Lower leg skin (tissue), 4 donors: ENCODE measurements around the gene UNC5C. TPM values are rescaled to one million over a fixed set of nuclear protein-coding genes. Genes with fewer than 3 reads are reported as not detected.

Experiments used
- DNase-seq, 2 donors: peaks; one replicate each; pipeline ENCODE4 v3.0.0-alpha.2; 2019; ENCODE audit warnings: low spot score in 2 of 2
- H3K4me3 ChIP-seq: fragments of 200-600 bp; sonication (generic); 2 replicates; pipeline ENCODE4 v1.5.1; 2017; ENCODE audit warnings: mild to moderate bottlenecking, low read depth; ENCODE audit not compliant: poor library complexity, severe bottlenecking
- POLR2A ChIP-seq, 2 donors: fragments of 450-650 bp; IDR thresholded peaks; one replicate each; pipeline ENCODE4 v1.6.1; 2016 to 2017; ENCODE audit warnings: antibody characterized with exemption in 2 of 2, mild to moderate bottlenecking in 1 of 2, moderate library complexity in 1 of 2
- WGBS, 2 donors: methylation state at CpG; one replicate each; pipeline ENCODE4 v1.1.5; 2018; 5-methylcytosine and 5-hydroxymethylcytosine counted together
- intact Hi-C: fragments of 100-400 bp; cut with DNase I; formaldehyde crosslinking; loops from one replicate; pipeline ENCODE4 v1.15.0; 2023; ENCODE audit warnings: low total_unique reads
- total RNA-seq, 4 donors: library from RNA; depleted of rRNA; stranded (reverse); fragments of >200 nt; gene quantifications; one replicate each; pipeline ENCODE4 v1.1.0, GENCODE V29; 2016
- TF ChIP-seq, protein P1 (sequence below), 3 donors: fragments of 450-650 bp; IDR thresholded peaks; one replicate each; pipeline ENCODE4 v1.5.1; 2016; ENCODE audit warnings: antibody characterized with exemption in 3 of 3, mild to moderate bottlenecking in 3 of 3, moderate library complexity in 2 of 3

The UNC5C gene
- total RNA-seq, 4 donors from 2014 or later: 0.34 to 1.8 (median 1.2) TPM

DNA sequence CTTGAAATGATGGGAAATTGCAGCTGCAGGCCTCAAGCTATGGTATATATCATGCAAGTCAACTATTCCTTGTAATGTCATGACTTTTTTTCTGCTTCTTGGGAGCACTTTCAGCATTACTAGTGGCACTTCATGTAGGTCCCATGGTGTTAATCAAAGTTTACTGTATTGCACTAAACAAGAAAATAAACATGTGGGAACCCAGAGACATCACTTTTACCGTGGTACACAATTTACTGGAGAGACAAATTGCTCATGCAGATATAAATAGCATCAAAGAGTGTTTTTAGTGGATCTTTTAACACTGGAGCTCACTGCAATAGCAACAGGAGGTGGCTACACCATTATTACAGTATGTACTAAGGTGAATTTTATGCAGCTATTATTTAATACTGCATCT lies 79.2 kb downstream of the UNC5C start:
- no peak for DNase-seq
- TF ChIP-seq, protein P1, sequence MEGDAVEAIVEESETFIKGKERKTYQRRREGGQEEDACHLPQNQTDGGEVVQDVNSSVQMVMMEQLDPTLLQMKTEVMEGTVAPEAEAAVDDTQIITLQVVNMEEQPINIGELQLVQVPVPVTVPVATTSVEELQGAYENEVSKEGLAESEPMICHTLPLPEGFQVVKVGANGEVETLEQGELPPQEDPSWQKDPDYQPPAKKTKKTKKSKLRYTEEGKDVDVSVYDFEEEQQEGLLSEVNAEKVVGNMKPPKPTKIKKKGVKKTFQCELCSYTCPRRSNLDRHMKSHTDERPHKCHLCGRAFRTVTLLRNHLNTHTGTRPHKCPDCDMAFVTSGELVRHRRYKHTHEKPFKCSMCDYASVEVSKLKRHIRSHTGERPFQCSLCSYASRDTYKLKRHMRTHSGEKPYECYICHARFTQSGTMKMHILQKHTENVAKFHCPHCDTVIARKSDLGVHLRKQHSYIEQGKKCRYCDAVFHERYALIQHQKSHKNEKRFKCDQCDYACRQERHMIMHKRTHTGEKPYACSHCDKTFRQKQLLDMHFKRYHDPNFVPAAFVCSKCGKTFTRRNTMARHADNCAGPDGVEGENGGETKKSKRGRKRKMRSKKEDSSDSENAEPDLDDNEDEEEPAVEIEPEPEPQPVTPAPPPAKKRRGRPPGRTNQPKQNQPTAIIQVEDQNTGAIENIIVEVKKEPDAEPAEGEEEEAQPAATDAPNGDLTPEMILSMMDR (IDR thresholded peaks at IDR 0.05): no peak
- TF ChIP-seq POLR2A (IDR thresholded peaks at IDR 0.05): no peak
- 33 to 37% methylated on average over 1 of the region's 1 CpG for WGBS, 2 donors
- intact Hi-C loops: no loop called here
- H3K4me3 ChIP-seq: no peak overlapping the region

DNA sequence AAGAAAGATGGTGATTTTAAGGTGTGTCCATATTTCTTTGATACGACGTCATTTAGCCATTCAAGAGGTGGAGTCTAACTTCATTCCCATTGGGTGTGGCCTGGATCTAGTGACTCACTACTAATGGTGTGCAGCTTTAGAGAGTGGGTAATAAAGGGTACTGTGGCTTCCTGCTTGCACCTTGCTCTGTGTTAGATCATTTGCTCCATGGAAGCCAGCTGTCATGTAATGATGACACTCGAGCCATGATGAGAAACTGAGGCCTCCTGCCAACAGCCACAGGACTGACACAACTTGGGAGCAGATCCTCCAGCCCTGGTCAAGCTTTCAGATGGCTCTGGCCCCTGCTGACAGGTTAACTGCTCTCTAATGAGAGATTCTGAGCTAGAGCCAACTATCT lies 82.0 kb downstream of the UNC5C start:
- 69 to 83% methylated on average over 3 of the region's 3 CpGs for WGBS, 2 donors
- no peak overlapping the region for H3K4me3 ChIP-seq
- DNase-seq: no peak
- intact Hi-C loops: no loop called here
- TF ChIP-seq, protein P1 (IDR thresholded peaks at IDR 0.05): no peak
- TF ChIP-seq POLR2A (IDR thresholded peaks at IDR 0.05): no peak

DNA sequence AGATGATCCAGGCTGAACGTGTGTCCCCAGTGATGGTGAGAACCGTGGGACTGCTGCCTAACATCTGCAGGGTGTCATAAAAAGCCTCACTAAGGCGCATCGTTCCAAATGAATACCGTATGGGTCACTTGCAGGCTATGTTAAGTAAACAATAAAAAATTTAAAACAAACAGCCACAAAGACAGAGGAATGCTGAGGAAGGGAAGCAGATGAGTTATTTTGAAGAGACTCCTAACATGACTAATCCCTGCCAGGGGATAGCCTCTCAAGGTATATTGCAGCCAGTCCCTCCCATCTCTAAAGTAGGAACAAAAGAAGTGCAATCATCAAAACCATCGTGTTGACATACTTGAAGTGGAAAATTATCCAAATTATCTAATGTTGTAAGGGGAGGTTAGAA lies 83.8 kb downstream of the UNC5C start:
- DNase-seq: no peak
- no peak overlapping the region for H3K4me3 ChIP-seq
- WGBS, 2 donors: 41 to 45% methylated on average over 6 of the region's 6 CpGs
- TF ChIP-seq POLR2A (IDR thresholded peaks at IDR 0.05): no peak
- TF ChIP-seq, protein P1 (IDR thresholded peaks at IDR 0.05): no peak
- intact Hi-C loops: no loop called here

DNA sequence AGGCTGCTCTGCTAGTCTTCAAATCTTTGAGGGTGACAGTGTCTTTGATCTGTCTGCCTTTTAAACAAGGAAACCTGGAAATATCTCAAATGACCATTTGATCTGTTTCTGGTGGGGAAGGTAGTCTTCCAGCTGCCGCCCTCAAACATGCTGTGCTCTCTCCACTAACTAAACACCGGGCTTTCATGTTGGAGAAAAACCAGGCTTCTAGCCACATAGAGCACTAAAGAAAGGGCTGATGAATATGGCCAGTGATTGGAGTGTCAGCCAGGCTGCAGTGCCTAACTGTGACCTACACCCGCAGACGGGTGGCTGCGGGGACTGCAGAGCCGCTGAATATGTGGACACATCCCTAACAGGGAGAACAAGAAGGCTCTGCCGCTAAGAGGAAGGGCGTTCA lies 85.9 kb downstream of the UNC5C start:
- intact Hi-C loops: no loop called here
- no peak overlapping the region for H3K4me3 ChIP-seq
- WGBS, 2 donors: 78 to 81% methylated on average over 8 of the region's 8 CpGs
- DNase-seq: no peak
- no peak for TF ChIP-seq POLR2A (IDR thresholded peaks at IDR 0.05)
- TF ChIP-seq, protein P1 (IDR thresholded peaks at IDR 0.05): no peak

DNA sequence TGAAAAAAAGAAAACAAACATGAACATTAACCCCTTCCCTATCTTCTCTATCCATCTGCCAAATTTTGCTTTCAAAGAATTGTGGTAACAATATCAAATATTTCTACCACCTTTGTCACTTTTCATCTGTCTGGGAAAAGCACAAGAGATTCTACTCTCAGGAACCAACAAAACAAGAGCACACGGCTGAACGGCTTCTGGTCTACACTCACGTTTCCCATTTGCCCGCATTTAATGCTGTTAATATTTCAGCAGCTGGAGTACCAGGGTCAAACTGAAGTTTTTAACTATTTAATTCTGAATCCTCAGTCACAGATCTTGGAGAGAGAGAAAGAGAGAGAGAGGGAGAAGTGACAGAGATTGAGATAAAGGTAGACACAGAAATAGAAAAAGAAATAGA lies 91.4 kb downstream of the UNC5C start:
- 67 to 81% methylated on average over 4 of the region's 4 CpGs for WGBS, 2 donors
- TF ChIP-seq, protein P1 (IDR thresholded peaks at IDR 0.05): no peak
- intact Hi-C loops: no loop called here
- DNase-seq: no peak
- no peak overlapping the region for H3K4me3 ChIP-seq

DNA sequence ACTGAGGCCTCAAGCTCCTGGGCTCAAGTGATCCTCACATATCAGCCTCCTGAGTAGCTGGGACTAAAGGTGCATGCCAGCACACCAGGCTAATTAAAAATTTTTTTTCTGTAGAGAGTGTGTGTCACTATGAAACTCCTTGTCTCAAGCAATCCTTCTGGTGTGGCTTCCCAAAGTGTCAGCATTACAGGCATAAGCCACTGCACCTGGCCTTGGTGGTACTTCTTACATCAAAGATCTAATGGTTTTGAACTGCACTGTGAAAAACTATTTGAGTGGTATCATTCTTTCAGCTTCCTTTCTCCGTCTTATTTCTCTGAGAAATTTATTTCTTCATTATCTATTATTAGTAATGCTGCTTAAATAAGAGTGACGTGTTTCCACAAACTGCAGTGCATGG lies 98.5 kb downstream of the UNC5C start:
- 88 to 93% methylated on average over 2 of the region's 2 CpGs for WGBS, 2 donors
- DNase-seq: no peak
- H3K4me3 ChIP-seq: no peak overlapping the region
- intact Hi-C loops: no loop called here
- TF ChIP-seq, protein P1 (IDR thresholded peaks at IDR 0.05): no peak
- TF ChIP-seq POLR2A (IDR thresholded peaks at IDR 0.05): no peak
